NK-92 treated with Interleukin-12 subunit alpha and Interleukin-12 subunit beta, amount 100 ng/mL, for 24 hours (cell line): ENCODE data around the gene SERPINB13.

Source experiments
- DNase-seq: peaks from one replicate; lab custom pipeline; 2025; lab: John Stamatoyannopoulos, UW

SERPINB13 gene

GRCh38 chr18:63586966-63587365 is at the start of gene SERPINB13:
Gene SERPINB13 (plus strand): TSS chr18:63587343. CDS start chr18:63588668, 1,325 bp downstream.
- DNase-seq = no peak

GRCh38 chr18:63539904-63540510 is 47.1 kb upstream of the SERPINB13 start:
- DNase-seq = no peak

- no peak for DNase-seq
These were observed 45.1 kb upstream of the SERPINB13 start, which contains the start of gene SERPINB12 for GRCh38 chr18:63542069-63542468. Gene SERPINB12 (plus strand): TSS chr18:63542369. CDS start chr18:63556160, 13,791 bp downstream.

- DNase-seq = no peak
These were observed 43.1 kb upstream of the SERPINB13 start for GRCh38 chr18:63544017-63544416.

- DNase-seq = no peak
These were observed 42.1 kb upstream of the SERPINB13 start for GRCh38 chr18:63545000-63545399.

GRCh38 chr18:63550068-63550467 is 37.1 kb upstream of the SERPINB13 start:
- DNase-seq = no peak

GRCh38 chr18:63551769-63552168 is 35.4 kb upstream of the SERPINB13 start:
- DNase-seq = no peak

- DNase-seq = no peak
These were observed 34.6 kb upstream of the SERPINB13 start for GRCh38 chr18:63552581-63552980.

- no peak for DNase-seq
These were observed 34.1 kb upstream of the SERPINB13 start for GRCh38 chr18:63553081-63553480.

- DNase-seq = no peak
These were observed 27.3 kb upstream of the SERPINB13 start for GRCh38 chr18:63559567-63560491.

- no peak for DNase-seq
These were observed 24.9 kb upstream of the SERPINB13 start for GRCh38 chr18:63562284-63562683.

- DNase-seq = no peak
These were observed 23.1 kb upstream of the SERPINB13 start for GRCh38 chr18:63564021-63564420.

- no peak for DNase-seq
These were observed 22.6 kb upstream of the SERPINB13 start for GRCh38 chr18:63564561-63564960.

- DNase-seq = no peak
These were observed 19.9 kb upstream of the SERPINB13 start for GRCh38 chr18:63567276-63567675.

GRCh38 chr18:63567825-63568224 is 19.3 kb upstream of the SERPINB13 start:
- no peak for DNase-seq

- DNase-seq = no peak
These were observed 16.4 kb upstream of the SERPINB13 start for GRCh38 chr18:63570721-63571120.

GRCh38 chr18:63575681-63576080 is 11.5 kb upstream of the SERPINB13 start:
- DNase-seq = no peak

- DNase-seq = no peak
These were observed 8.7 kb upstream of the SERPINB13 start for GRCh38 chr18:63578357-63578958.

GRCh38 chr18:63579616-63580015 is 7.5 kb upstream of the SERPINB13 start:
- DNase-seq = no peak

GRCh38 chr18:63585988-63586387 is 1.2 kb upstream of the SERPINB13 start:
- DNase-seq = no peak

- no peak for DNase-seq
These were observed 712 bp upstream of the SERPINB13 start for GRCh38 chr18:63586431-63586830.

GRCh38 chr18:63588909-63589308 is 1.8 kb downstream of the SERPINB13 start:
- no peak for DNase-seq

- DNase-seq = no peak
These were observed 3.2 kb downstream of the SERPINB13 start for GRCh38 chr18:63590373-63590772.
